Natural killer cell (primary cell): Measurements from ENCODE around the gene CAGE1. TPM values are rescaled to one million over a fixed set of nuclear protein-coding genes. Genes with fewer than 3 reads are reported as not detected.

Source experiments
- ATAC-seq, 3 donors: fragments of 150-1000 bp in 2 of 3; fragments of 200-7000 bp in 1 of 3; cut with Tn5 transposase; 1 replicate in 1 of 3; 2 replicates in 2 of 3; pipeline ENCODE4 v1.10.0; 2021; ENCODE audit warnings: mild to moderate bottlenecking in 2 of 3, moderate library complexity in 2 of 3
- DNase-seq, 2 donors: peaks; one replicate each; pipeline versions ENCODE4 v3.0.0 to v3.0.0-alpha.2; 2013 to 2021; ENCODE audit warnings: mixed read lengths in 1 of 2
- H3K27ac ChIP-seq: one replicate; pipeline ENCODE4 v1.5.1; 2013; ENCODE audit warnings: mild to moderate bottlenecking, low read length
- H3K27me3 ChIP-seq: one replicate; pipeline ENCODE4 v1.6.1; 2013; ENCODE audit warnings: low read length; ENCODE audit not compliant: control insufficient read depth, insufficient read depth
- H3K36me3 ChIP-seq: one replicate; pipeline ENCODE4 v1.6.1; 2013; ENCODE audit warnings: low read length; ENCODE audit not compliant: control insufficient read depth, insufficient read depth
- H3K4me1 ChIP-seq: one replicate; pipeline ENCODE4 v1.6.1; 2013; ENCODE audit warnings: low read length; ENCODE audit not compliant: control insufficient read depth, insufficient read depth
- H3K4me3 ChIP-seq: one replicate; pipeline ENCODE4 v1.5.1; 2013; ENCODE audit warnings: low read length
- H3K9me3 ChIP-seq: one replicate; pipeline ENCODE4 v1.6.1; 2013; ENCODE audit warnings: low read length; ENCODE audit not compliant: control insufficient read depth, insufficient read depth
- H3K27ac Mint-ChIP-seq, 2 donors: one replicate each; pipeline ENCODE4 v1.8.0; 2022; ENCODE audit warnings: mild to moderate bottlenecking in 2 of 2, mixed read lengths in 2 of 2, moderate library complexity in 1 of 2
- H3K27me3 Mint-ChIP-seq, 2 donors: one replicate each; pipeline ENCODE4 v1.8.0; 2022; ENCODE audit warnings: low read depth in 2 of 2, mixed read lengths in 2 of 2
- H3K36me3 Mint-ChIP-seq: one replicate; pipeline ENCODE4 v1.8.0; 2022; ENCODE audit warnings: mixed read lengths
- H3K4me1 Mint-ChIP-seq, 2 donors: one replicate each; pipeline ENCODE4 v1.8.0; 2022; ENCODE audit warnings: mixed read lengths in 2 of 2
- H3K4me3 Mint-ChIP-seq: one replicate; pipeline ENCODE4 v1.8.0; 2022; ENCODE audit warnings: mild to moderate bottlenecking, moderate library complexity, mixed read lengths
- H3K9me3 Mint-ChIP-seq, 2 donors: one replicate each; pipeline ENCODE4 v1.8.0; 2022; ENCODE audit warnings: mixed read lengths in 2 of 2
- WGBS: methylation state at CpG from one replicate; pipeline ENCODE4 v1.1.7; 2013; ENCODE audit warnings: missing lambda C conversion rate; ENCODE audit not compliant: insufficient coverage; 5-methylcytosine and 5-hydroxymethylcytosine counted together
- intact Hi-C: fragments of 100-400 bp; cut with micrococcal nuclease; formaldehyde crosslinking; loops from one replicate; pipeline ENCODE4 v1.14.2; 2022
- total RNA-seq, 4 donors: library from RNA; stranded (reverse); fragments of 120-200 nt in 1 of 4; gene quantifications; one replicate each; pipeline versions ENCODE4 v1.2.3 to v1.2.4, GENCODE V29; 2013 to 2022
- TF ChIP-seq, protein P1 (sequence below): fragments of 200-600 bp; IDR thresholded peaks from one replicate; pipeline ENCODE4 v1.8.0; 2022; ENCODE audit warnings: antibody characterized with exemption

CAGE1 gene
- total RNA-seq, 3 donors from 2014 or later (not counting 1 experiment from before 2014, with no cell fraction given): 0.70 to 1.3 (median 1.1) TPM

DNA sequence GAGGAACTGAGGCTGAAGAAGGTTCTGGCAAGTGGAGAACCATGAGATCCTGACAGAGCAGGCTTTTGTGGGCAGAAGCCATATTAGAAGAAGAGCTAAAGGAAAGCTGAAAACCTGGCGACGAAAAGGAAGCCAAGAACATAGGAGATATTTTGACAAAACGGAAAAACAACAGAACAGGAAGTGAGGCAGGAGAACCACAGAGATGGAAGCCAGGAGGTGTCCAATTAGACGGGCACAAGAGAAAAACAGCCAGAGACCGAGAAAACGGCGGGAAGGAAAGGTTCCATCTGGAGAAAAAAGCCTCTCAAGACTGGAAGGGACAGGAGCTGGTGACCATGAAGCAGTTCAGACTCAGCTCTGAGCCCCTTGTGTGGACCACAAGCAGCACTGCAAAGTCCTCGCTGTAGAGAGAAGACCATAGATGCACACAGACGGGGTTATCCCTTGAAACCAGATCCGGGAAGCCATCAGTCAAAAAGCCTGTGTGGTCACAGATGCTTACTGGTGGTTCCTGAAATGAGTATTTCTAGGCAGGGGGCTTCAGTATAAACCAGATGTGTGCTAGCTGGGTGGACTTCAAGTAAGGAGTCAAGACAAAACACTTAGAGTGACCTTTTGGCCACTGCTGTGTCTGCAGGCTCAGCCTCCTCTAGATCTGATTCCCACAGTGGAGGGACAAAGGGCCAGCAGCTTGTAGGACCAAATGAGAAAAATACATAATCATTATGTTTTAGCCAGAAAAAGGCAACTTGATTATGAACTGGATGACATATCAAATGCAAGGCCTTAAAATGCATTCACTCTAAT lies 107.2 kb downstream of the CAGE1 start:
- no peaks in the 10 kb centered on the region for H3K27me3 ChIP-seq
- peaks cover 16 to 18% of the 10 kb centered on the region in 2 donors for H3K4me1 Mint-ChIP-seq
- H3K36me3 Mint-ChIP-seq: peaks cover 3% of the 10 kb centered on the region
- no peak overlapping the region for H3K27ac ChIP-seq
- no peaks in the 10 kb centered on the region for H3K27me3 Mint-ChIP-seq
- ATAC-seq (no peak), DNase-seq (peak in 1 of 2 donors; percentile 16)
- peak overlapping the region; percentile 57 to 79 for H3K27ac Mint-ChIP-seq
- intact Hi-C loops: no loop called here
- 36% methylated on average over 10 of the region's 10 CpGs for WGBS
- no peaks in the 10 kb centered on the region for H3K9me3 Mint-ChIP-seq
- H3K4me1 ChIP-seq: peaks cover 15% of the 10 kb centered on the region
- no peak overlapping the region for H3K4me3 ChIP-seq
- H3K36me3 ChIP-seq: peaks cover 21% of the 10 kb centered on the region
- no peaks in the 10 kb centered on the region for H3K9me3 ChIP-seq
- TF ChIP-seq, protein P1, sequence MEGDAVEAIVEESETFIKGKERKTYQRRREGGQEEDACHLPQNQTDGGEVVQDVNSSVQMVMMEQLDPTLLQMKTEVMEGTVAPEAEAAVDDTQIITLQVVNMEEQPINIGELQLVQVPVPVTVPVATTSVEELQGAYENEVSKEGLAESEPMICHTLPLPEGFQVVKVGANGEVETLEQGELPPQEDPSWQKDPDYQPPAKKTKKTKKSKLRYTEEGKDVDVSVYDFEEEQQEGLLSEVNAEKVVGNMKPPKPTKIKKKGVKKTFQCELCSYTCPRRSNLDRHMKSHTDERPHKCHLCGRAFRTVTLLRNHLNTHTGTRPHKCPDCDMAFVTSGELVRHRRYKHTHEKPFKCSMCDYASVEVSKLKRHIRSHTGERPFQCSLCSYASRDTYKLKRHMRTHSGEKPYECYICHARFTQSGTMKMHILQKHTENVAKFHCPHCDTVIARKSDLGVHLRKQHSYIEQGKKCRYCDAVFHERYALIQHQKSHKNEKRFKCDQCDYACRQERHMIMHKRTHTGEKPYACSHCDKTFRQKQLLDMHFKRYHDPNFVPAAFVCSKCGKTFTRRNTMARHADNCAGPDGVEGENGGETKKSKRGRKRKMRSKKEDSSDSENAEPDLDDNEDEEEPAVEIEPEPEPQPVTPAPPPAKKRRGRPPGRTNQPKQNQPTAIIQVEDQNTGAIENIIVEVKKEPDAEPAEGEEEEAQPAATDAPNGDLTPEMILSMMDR: no peak
- no peak overlapping the region for H3K4me3 Mint-ChIP-seq

Other genes with a start within 250 kb of the CAGE1 start
- gene SSR1, start 76.5 kb downstream of the CAGE1 start, total RNA-seq: 10 to 100 TPM; 82.8 to 97.6 (median 93.1) TPM
- gene RIOK1, start 66 bp upstream of the CAGE1 start, total RNA-seq: 10 to 100 TPM; 36.8 to 48.4 (median 38.2) TPM
- gene DSP, start 151.9 kb upstream of the CAGE1 start, total RNA-seq: under 1 TPM in 2 of 3 donors, not detected in 1; 0.05 to 0.26 TPM
- 10 to 100 TPM; 12.3 to 17.0 (median 14.0) TPM for gene SNRNP48, start 200.5 kb upstream of the CAGE1 start, total RNA-seq